Measurements from ENCODE around the gene CTNNA3. TPM values are rescaled to one million over a fixed set of nuclear protein-coding genes. Genes with fewer than 3 reads are reported as not detected.

Gene CTNNA3
- total RNA-seq, 1 experiment from 2014 or later: not detected

- no peaks in the 10 kb centered on the region for H3K36me3 Mint-ChIP-seq (ENCODE audit: insufficient read depth, unreplicated experiment)
- H3K4me1 Mint-ChIP-seq (ENCODE audit: low read depth, unreplicated experiment): no peaks in the 10 kb centered on the region
- no TSS peak for BruUV-seq (replicated peaks)
- no peak overlapping the region for H3K27ac Mint-ChIP-seq (ENCODE audit: unreplicated experiment)
- H3K27me3 Mint-ChIP-seq (ENCODE audit: unreplicated experiment): peaks cover 6% of the 10 kb centered on the region
- H3K4me3 Mint-ChIP-seq (ENCODE audit: low read depth, unreplicated experiment): no peak overlapping the region
- DNase-seq: no peak
- TF ChIP-seq, protein P1, sequence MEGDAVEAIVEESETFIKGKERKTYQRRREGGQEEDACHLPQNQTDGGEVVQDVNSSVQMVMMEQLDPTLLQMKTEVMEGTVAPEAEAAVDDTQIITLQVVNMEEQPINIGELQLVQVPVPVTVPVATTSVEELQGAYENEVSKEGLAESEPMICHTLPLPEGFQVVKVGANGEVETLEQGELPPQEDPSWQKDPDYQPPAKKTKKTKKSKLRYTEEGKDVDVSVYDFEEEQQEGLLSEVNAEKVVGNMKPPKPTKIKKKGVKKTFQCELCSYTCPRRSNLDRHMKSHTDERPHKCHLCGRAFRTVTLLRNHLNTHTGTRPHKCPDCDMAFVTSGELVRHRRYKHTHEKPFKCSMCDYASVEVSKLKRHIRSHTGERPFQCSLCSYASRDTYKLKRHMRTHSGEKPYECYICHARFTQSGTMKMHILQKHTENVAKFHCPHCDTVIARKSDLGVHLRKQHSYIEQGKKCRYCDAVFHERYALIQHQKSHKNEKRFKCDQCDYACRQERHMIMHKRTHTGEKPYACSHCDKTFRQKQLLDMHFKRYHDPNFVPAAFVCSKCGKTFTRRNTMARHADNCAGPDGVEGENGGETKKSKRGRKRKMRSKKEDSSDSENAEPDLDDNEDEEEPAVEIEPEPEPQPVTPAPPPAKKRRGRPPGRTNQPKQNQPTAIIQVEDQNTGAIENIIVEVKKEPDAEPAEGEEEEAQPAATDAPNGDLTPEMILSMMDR (IDR thresholded peaks at IDR 0.05; ENCODE audit: unreplicated experiment): no peak
- no peaks in the 10 kb centered on the region for H3K9me3 Mint-ChIP-seq (ENCODE audit: low read depth, unreplicated experiment)
- intact Hi-C loops (cut with micrococcal nuclease; ENCODE audit: unreplicated experiment): no loop called here
- CTCF ChIA-PET: interaction anchor here (0.5 kb wide), 1 partner anchor 221 kb away, joined by 3 read pairs; no protein-coding TSS in a partner anchor
Measured at GRCh38 chr10:67086327-67087134, 609.5 kb downstream of the CTNNA3 start.

GRCh38 chr10:67079126-67079525 lies 616.9 kb downstream of the CTNNA3 start:
- H3K9me3 Mint-ChIP-seq (ENCODE audit: low read depth, unreplicated experiment): no peaks in the 10 kb centered on the region
- H3K27ac Mint-ChIP-seq (ENCODE audit: unreplicated experiment): no peak overlapping the region
- intact Hi-C loops (cut with micrococcal nuclease; ENCODE audit: unreplicated experiment): loop anchor here (5.0 kb wide), 1 partner anchor 38 kb away; no protein-coding TSS in a partner anchor
- no TSS peak for BruUV-seq (replicated peaks)
- H3K4me1 Mint-ChIP-seq (ENCODE audit: low read depth, unreplicated experiment): peaks cover 9% of the 10 kb centered on the region
- TF ChIP-seq, protein P1 (IDR thresholded peaks at IDR 0.05; ENCODE audit: unreplicated experiment): no peak
- CTCF ChIA-PET: no interaction called here
- H3K4me3 Mint-ChIP-seq (ENCODE audit: low read depth, unreplicated experiment): no peak overlapping the region
- H3K36me3 Mint-ChIP-seq (ENCODE audit: insufficient read depth, unreplicated experiment): no peaks in the 10 kb centered on the region
- DNase-seq: no peak
- no peaks in the 10 kb centered on the region for H3K27me3 Mint-ChIP-seq (ENCODE audit: unreplicated experiment)

- H3K36me3 Mint-ChIP-seq (ENCODE audit: insufficient read depth, unreplicated experiment): no peaks in the 10 kb centered on the region
- no peaks in the 10 kb centered on the region for H3K27me3 Mint-ChIP-seq (ENCODE audit: unreplicated experiment)
- intact Hi-C loops (cut with micrococcal nuclease; ENCODE audit: unreplicated experiment): loop anchor here (5.0 kb wide), 1 partner anchor 40 kb away; no protein-coding TSS in a partner anchor
- TF ChIP-seq, protein P1 (IDR thresholded peaks at IDR 0.05; ENCODE audit: unreplicated experiment): no peak
- no peak overlapping the region for H3K4me3 Mint-ChIP-seq (ENCODE audit: low read depth, unreplicated experiment)
- peaks cover 9% of the 10 kb centered on the region for H3K4me1 Mint-ChIP-seq (ENCODE audit: low read depth, unreplicated experiment)
- H3K27ac Mint-ChIP-seq (ENCODE audit: unreplicated experiment): peak overlapping the region; percentile 56
- DNase-seq: no peak
- no peaks in the 10 kb centered on the region for H3K9me3 Mint-ChIP-seq (ENCODE audit: low read depth, unreplicated experiment)
- CTCF ChIA-PET: no interaction called here
- BruUV-seq (replicated peaks): no TSS peak
Measured at GRCh38 chr10:67077376-67077775, 618.6 kb downstream of the CTNNA3 start.

DNA sequence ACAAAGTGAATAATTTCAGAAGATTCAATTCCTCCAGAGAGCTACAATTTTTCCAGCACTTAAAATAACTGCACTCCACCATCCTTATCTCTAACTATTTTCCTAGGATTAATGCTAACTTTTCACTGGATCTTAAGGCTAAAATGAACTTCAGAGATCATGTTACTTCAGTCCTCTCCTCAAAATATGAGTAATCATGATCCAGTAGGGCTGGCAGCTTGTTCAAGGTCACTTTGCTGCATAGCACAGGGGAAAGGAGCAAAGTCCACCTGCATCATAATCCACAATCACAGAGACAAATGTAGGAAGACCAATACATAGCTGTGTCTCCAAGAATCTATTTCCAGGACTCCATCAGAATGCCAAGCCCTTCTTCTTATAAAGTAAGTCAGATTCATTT lies 619.9 kb downstream of the CTNNA3 start:
- Mint-ChIP-seq H3K4me1 (ENCODE audit: low read depth, unreplicated experiment) (peaks cover 9% of the 10 kb centered on the region), H3K9me3 (ENCODE audit: low read depth, unreplicated experiment) (no peaks in the 10 kb centered on the region), H3K36me3 (ENCODE audit: insufficient read depth, unreplicated experiment) (no peaks in the 10 kb centered on the region), H3K4me3 (ENCODE audit: low read depth, unreplicated experiment) (no peak overlapping the region), H3K27ac (ENCODE audit: unreplicated experiment) (no peak overlapping the region), H3K27me3 (ENCODE audit: unreplicated experiment) (no peaks in the 10 kb centered on the region)
- intact Hi-C loops (cut with micrococcal nuclease; ENCODE audit: unreplicated experiment): loop anchor here (5.0 kb wide), 1 partner anchor 41 kb away; no protein-coding TSS in a partner anchor
- CTCF ChIA-PET: no interaction called here
- no TSS peak for BruUV-seq (replicated peaks)
- DNase-seq: no peak
- TF ChIP-seq, protein P1 (IDR thresholded peaks at IDR 0.05; ENCODE audit: unreplicated experiment): no peak
